Heart left ventricle (tissue), 13 donors: Measurements from ENCODE around the gene WDR11.

Experiments
- POLR2A ChIP-seq, 2 donors: fragments of 450-650 bp; IDR thresholded peaks; one replicate each; pipeline ENCODE4 v1.6.1; 2017; ENCODE audit warnings: antibody characterized with exemption in 2 of 2, mild to moderate bottlenecking in 2 of 2, moderate library complexity in 2 of 2
- TF ChIP-seq, protein P1 (sequence below), 12 donors: fragments of 200-600 bp; sonication (generic) in 4 of 12; IDR thresholded peaks; one replicate each; pipeline versions ENCODE4 v1.5.0 to v1.8.0; 2018 to 2022; ENCODE audit warnings: antibody characterized with exemption in 12 of 12, mild to moderate bottlenecking in 5 of 12
- donor health status: ischemic (EF 13 %, LVEDD 7.1; RV severe dilation, severe dysfunction).
- donor health status: DM: no; HTN: yes; CAD: no.
- donor health status: DM: no; HTN: no; CAD: no.
- donor health status: ischemic (EF 25% LVEDD 6.9; RV normal size, moderate dysfunction).
- donor health status: ischemic (EF 25% LVEDD 5.7; RV mildly dilated, moderate dysfunction).
- donor health status: ischemic (EF 35%, LVEDD 5.7; RV mildly dilated, moderate dysfunction).
- donor health status: nonischemic (EF 11% LVEDD 7.7; RV severe dilation, severe dysfunction).
- donor health status: DM: yes; HTN: yes; CAD: no.
- donor health status: PGD.
- donor health status: ischemic (EF 29% LVEDD 5.4; RV normal size, mild dysfunction).
- donor health status: nonischemic (EF 23%, LVEDD 6.1; RV moderate dilation, normal function).

DNA sequence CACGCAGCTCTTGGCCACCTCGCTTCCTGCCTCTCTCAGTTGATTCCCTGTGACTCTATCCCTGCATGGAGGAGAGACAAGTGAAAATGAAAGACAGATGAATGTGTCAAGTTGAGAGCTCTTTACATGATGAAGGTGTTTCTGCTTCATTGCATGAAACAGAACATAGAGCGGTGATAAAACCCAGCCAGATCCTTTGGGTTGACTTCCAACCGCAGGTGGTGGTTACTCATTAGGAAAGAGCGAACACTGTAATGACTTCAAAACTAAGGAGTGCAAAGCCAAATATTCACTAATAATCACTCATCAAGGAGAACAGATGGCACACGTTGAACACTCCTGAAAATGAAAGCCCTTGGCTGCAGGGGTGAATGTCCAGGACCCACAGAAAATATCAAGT, 31.8 kb upstream of the WDR11 start:
- TF ChIP-seq, protein P1, sequence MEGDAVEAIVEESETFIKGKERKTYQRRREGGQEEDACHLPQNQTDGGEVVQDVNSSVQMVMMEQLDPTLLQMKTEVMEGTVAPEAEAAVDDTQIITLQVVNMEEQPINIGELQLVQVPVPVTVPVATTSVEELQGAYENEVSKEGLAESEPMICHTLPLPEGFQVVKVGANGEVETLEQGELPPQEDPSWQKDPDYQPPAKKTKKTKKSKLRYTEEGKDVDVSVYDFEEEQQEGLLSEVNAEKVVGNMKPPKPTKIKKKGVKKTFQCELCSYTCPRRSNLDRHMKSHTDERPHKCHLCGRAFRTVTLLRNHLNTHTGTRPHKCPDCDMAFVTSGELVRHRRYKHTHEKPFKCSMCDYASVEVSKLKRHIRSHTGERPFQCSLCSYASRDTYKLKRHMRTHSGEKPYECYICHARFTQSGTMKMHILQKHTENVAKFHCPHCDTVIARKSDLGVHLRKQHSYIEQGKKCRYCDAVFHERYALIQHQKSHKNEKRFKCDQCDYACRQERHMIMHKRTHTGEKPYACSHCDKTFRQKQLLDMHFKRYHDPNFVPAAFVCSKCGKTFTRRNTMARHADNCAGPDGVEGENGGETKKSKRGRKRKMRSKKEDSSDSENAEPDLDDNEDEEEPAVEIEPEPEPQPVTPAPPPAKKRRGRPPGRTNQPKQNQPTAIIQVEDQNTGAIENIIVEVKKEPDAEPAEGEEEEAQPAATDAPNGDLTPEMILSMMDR (IDR thresholded peaks at IDR 0.05), result no peak
- TF ChIP-seq POLR2A (IDR thresholded peaks at IDR 0.05), result no peak
